GM19240 (cell line): ENCODE results near the gene OTP.
"Not testable (repeated sequence)": the region's sequence is repeated elsewhere in the genome, so short reads cannot be mapped to it uniquely, and the experiment has no call there.

Source experiments
- DNase-seq: peaks from one replicate; pipeline ENCODE4 v3.0.0; 2011; ENCODE audit warnings: low spot score; ENCODE audit not compliant: insufficient read length

The OTP gene

GRCh38 chr5:77608927-77609326 lies 29.6 kb downstream of the OTP start:
- not testable (repeated sequence) for DNase-seq

GRCh38 chr5:77607324-77607723 lies 31.2 kb downstream of the OTP start:
- DNase-seq: no peak

GRCh38 chr5:77606279-77606678 lies 32.2 kb downstream of the OTP start:
- DNase-seq: no peak

- no peak for DNase-seq
These were observed 38.8 kb downstream of the OTP start for GRCh38 chr5:77599679-77600078.

GRCh38 chr5:77590347-77590746 lies 48.2 kb downstream of the OTP start:
- DNase-seq: no peak

GRCh38 chr5:77588175-77588574 lies 50.3 kb downstream of the OTP start:
- DNase-seq: no peak

- no peak for DNase-seq
These were observed 52.4 kb downstream of the OTP start for GRCh38 chr5:77586101-77586500.

GRCh38 chr5:77582143-77582542 lies 56.4 kb downstream of the OTP start:
- DNase-seq: not testable (repeated sequence)
